GM12872 (cell line): Measurements from ENCODE around the gene ACSM3.

Experiments used
- TF ChIP-seq, protein P1 (sequence below): IDR thresholded peaks from 3 replicates; pipeline ENCODE4 v1.5.1; 2011; ENCODE audit warnings: low read depth, mild to moderate bottlenecking, low read length, moderate library complexity; ENCODE audit not compliant: insufficient read depth

Gene ACSM3

DNA sequence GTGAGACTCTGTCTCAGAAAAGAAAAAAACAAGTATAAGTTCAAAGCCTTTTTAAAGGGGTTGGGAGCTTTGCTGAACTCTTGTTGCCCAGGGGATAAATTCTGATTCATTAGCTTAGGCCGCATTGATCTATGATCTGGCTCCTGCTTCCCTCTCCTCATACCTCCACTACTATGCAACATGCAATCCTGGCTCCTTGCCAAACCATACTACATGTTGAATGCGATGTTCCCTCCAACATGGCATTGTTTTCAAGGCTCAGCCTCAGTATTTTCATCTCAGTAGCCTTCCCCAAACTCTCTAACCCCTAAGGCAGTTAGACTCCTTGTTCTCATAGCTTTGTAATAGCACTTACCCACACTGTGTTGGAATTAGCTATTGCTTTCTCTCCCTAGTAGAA, 48.7 kb downstream of the ACSM3 start:
- TF ChIP-seq, protein P1, sequence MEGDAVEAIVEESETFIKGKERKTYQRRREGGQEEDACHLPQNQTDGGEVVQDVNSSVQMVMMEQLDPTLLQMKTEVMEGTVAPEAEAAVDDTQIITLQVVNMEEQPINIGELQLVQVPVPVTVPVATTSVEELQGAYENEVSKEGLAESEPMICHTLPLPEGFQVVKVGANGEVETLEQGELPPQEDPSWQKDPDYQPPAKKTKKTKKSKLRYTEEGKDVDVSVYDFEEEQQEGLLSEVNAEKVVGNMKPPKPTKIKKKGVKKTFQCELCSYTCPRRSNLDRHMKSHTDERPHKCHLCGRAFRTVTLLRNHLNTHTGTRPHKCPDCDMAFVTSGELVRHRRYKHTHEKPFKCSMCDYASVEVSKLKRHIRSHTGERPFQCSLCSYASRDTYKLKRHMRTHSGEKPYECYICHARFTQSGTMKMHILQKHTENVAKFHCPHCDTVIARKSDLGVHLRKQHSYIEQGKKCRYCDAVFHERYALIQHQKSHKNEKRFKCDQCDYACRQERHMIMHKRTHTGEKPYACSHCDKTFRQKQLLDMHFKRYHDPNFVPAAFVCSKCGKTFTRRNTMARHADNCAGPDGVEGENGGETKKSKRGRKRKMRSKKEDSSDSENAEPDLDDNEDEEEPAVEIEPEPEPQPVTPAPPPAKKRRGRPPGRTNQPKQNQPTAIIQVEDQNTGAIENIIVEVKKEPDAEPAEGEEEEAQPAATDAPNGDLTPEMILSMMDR, result no peak

DNA sequence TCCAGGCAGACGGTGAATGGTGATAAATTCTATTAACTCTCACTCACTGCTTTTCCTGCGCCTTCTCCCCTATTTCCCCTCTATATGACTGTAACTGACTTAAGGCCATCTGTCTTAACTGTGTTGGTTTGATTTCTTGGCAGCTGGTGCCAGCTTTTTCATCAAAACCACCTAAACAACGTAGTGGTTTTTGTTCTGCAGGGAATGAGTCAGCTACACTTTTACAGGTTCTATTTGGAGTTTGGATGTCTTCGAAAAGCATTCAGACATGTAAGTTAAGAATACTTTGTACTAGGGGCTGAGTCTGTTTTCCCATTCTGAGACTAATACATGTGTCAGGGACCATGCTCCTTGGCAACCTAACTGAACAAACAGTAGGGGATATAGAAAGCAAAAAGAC, 51.0 kb downstream of the ACSM3 start:
- TF ChIP-seq, protein P1, result no peak

DNA sequence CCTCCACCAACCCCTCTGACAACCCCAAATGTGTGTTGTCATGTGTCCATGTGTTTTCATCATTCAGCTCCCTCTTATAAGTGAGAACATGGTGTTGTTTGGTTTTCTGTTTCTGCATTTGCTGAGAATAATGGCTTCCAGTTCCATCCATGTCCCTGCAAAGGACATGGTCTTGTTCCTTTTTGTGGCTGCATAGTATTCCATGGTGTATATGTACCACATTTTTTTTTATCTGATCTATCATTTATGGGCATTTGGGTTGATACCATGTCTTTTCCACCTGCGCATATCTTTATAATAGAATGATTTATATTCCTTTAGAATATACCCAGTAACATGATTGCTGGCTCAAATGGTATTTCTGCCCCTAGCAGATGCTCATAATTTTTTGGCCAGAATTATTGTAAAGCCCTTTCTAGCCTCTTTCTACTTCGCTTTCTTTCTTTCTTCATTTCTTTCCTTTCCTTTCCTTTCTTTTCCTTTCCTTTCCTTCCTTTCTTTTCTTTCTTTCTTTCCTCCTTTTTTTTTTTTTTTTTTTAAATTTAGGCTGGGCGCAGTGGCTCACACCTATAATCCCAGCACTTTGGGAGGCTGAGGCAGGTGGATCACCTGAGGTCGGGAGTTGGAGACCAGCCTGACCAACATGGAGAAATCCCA, 55.2 kb downstream of the ACSM3 start:
- TF ChIP-seq, protein P1, result no peak

DNA sequence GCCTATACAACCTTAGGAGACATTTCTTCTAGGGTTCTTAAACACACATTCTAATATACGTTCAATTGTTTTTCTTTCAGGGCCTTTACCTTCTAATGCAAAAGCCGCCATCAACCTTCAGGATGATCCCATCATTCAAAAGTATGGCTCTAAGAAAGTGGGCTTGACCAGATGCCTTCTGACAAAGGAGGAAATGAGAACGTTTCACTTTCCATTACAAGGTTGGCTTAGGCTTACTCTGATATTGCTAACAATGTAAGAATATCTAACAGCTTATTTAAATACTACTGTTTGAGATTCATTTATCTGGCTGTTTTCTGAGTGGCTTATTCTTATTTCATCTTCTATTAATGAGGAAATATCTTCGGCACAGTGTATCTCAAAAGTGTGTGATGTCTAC, 57.9 kb downstream of the ACSM3 start:
- TF ChIP-seq, protein P1, result no peak

DNA sequence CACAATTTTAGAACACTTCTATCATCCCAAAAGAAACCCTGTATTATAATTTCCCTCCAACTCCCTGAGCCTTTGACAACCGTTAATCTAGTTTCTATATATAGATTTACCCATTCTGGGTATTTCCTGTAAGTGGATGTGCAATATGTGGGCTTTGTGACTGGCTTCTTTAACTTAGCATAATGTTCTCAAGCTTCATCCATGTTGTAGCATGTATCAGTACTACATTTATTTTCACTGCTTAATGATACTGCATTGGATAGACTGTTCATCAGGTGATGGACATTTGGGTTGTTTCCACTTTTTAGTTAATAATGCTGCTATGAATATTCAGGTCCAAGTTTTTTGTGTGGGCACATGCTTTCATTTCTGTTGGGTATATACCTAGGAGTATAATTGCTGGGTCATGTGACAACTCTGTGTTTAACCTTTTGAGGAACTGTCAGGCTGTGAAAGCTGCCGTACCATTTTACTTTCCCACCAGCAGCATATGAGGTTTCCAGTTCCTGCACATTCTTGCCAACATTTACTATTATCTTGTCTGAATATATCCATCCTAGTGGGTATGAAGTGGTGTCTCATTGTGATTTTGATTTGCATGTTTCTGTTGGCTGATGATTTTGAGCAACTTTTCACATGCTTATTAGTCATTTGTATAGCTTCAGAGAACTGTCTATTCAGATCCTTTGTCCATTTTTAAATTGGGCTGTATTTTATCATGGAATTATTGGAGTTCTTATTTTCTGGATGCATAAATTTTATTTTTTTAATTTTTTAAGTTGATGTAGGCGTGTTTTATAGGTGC, 58.9 kb downstream of the ACSM3 start:
- TF ChIP-seq, protein P1, result no peak

DNA sequence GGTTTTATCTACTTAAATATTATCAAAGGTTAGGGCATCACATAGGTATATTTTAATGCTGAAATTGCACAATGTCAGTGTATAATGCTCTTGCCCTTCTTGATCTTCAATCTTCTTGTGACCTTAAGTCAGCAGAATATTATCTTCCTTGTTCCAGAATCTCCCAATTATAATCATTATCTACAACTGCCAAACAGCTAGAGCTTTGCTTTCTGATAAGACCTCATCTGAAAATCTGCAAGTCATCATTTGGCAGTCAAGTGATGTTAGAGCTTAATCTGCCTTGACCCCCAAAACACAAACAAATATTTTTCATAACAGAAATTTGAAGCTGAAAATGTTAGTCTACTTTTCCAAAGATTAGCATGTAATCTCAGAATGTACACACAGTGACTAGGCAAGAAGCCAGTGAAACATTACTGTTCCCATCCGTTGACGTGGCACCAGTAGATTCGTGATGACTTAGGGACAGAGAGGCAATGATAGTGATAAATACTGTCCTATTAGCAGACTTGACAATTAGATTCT, 62.3 kb downstream of the ACSM3 start:
- TF ChIP-seq, protein P1, result no peak

DNA sequence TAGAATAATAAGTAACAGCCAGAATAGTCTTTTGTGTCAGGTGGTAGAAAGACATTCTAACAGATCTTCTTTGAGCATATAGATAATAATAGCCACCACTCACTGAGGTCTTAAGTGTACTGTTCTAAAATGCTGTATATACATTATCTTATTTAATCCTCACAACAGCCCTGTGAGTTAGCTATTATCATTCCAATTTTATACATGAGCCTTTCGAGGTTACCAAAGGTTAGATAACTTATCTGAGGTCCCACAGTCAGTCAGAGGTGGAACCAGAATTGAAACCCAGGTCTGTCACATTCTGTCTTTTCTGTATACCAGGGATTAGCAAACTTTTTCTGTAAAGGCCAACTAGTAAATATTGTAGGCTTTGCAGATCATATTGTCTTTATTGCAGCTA, 65.7 kb downstream of the ACSM3 start:
- TF ChIP-seq, protein P1, result no peak
